Hindlimb muscle (tissue), 1 donor: ENCODE results near the gene GRIN2A. TPM values are rescaled to one million over a fixed set of nuclear protein-coding genes. Genes with fewer than 3 reads are reported as not detected.

Experiments
- DNase-seq: peaks from one replicate; pipeline ENCODE4 v3.0.0-alpha.2; 2013
- polyA plus RNA-seq: library from polyadenylated mRNA; unstranded; fragments of 120-200 nt; gene quantifications from one replicate; pipeline ENCODE4 v1.2.1, GENCODE V29; 2013; ENCODE audit not compliant: insufficient read length

The GRIN2A gene
- polyA plus RNA-seq, 1 donor: 0.25 TPM

GRCh38 chr16:10128397-10129258, 53.6 kb downstream of the GRIN2A start:
- DNase-seq: no peak

DNA sequence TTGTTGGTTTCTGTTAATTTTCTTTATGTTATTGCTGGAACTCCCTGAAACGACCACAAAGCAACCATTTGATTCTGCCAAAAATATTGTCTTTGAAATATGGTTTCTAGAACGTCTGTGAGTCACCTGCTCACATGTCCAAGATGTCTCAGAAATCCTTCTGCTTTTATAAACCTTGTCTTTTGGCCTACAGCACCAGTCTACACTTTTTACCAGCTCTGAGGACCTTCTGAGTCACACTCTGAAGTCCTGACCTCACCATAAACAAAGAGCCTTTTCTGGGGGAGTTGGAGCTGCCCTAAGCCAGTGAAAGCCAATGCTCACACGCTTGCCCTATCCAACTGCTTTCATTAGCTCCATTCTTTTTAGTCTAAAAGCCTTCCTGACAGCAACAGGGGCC, 55.5 kb downstream of the GRIN2A start:
- DNase-seq: no peak

GRCh38 chr16:10123141-10123540, 59.1 kb downstream of the GRIN2A start:
- no peak for DNase-seq

DNA sequence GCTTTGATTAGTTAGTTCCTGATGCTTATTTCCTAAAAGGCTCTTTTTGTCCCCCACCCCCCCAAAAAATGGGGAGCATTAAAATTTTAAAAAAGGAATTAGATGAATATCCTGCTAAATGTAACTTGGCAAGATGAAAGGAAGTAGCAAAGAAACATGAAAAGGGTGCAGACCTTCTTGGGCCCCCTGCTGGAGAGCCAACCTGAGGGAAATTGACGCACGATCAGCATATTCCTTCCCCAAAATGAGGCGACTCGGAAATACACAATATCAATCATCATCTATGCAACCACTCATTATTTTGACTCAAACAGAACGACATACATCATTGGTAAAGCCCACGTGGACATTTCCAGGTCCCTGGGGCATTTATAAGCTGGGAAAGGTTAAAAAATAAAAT, 59.7 kb downstream of the GRIN2A start:
- DNase-seq: no peak

GRCh38 chr16:10121897-10122425, 60.3 kb downstream of the GRIN2A start:
- DNase-seq: no peak

GRCh38 chr16:10121491-10121890, 60.7 kb downstream of the GRIN2A start:
- no peak for DNase-seq

GRCh38 chr16:10120953-10121352, 61.3 kb downstream of the GRIN2A start:
- DNase-seq: no peak

GRCh38 chr16:10114409-10114808, 67.8 kb downstream of the GRIN2A start:
- DNase-seq: no peak

DNA sequence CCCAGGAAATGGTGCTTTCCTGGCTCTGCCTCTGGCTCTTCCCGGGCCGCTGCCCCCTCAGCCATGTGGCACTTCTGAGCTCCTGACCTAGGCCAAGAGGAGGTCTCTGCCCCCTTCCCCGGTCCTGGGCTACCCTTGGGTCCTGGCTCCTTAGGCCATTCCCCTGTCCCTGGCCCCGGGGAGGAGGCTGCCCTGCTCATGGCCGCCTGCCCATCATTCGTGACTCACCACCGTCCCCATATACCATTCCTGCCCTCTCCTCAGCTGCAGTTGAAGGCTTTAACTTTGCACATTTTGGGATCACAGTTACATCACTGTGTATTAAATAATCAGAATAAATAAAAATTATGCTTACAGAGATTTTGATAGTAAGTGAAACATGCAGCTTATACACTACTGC, 69.0 kb downstream of the GRIN2A start:
- no peak for DNase-seq

GRCh38 chr16:10112021-10112420, 70.2 kb downstream of the GRIN2A start:
- no peak for DNase-seq

DNA sequence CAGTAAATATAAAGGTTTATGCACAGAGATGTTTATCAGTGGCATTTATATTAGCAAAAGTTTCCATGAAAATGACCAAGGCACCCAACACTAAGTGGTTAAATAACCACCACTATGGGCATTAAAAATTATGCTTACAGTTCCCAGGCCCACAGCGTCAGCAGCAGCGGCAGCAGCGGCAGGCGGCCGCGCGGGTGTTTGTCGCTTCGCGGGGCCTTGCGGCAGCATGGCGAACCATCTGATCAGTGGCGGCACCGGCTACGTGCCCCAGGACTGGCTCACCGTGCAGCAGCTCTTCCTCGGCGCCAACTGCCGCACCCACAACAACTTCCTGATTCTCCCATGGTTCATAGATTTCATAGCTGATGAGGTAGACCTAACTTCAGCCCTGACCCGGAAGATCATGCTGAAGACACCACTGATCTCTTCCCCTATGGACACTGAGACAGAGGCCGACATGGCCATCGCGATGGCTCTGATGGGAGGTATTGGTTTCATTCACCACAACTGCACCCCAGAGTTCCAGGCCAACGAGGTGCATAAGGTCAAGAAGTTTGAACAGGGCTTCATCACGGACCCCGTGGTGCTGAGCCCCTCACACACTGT, 71.0 kb downstream of the GRIN2A start:
- no peak for DNase-seq

DNA sequence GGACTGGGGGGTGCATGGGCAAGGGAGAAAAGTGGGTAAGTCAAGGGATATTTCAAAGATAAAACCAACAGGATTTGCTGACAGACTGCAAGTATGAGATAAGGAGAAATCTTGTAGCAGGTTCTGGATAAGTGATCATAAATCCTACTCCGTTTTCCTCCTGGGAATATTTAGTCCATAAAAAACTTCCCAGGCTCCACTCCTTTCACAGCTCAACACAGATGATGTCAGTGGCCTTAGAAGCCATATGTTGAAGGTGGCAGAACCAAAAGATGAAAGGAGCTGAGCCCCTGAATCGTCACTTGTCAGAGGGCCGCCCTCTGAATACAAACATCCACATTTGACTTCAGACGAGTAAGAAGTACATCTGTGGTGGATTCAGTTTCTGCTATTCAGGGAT, 71.7 kb downstream of the GRIN2A start:
- no peak for DNase-seq

DNA sequence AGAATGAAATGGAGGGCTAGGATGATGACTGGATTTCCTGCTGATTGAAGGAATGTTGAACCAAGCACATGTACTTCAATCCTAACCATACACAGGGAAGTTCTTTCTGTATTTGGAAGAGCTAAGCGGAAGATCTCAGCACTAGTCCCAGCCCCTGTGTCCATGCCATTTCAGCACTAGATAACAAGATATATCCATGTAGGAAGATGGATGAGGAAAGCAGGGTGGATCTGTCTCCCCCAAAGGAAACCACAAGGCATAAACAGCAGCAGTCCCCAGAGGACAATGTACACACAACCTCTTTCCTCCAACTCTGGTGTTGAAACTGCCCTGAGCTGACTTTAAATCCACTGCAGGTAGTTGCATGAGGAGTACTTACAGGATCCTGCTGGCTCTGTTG, 75.1 kb downstream of the GRIN2A start:
- DNase-seq: no peak

GRCh38 chr16:10103700-10104099, 78.5 kb downstream of the GRIN2A start:
- DNase-seq: no peak

DNA sequence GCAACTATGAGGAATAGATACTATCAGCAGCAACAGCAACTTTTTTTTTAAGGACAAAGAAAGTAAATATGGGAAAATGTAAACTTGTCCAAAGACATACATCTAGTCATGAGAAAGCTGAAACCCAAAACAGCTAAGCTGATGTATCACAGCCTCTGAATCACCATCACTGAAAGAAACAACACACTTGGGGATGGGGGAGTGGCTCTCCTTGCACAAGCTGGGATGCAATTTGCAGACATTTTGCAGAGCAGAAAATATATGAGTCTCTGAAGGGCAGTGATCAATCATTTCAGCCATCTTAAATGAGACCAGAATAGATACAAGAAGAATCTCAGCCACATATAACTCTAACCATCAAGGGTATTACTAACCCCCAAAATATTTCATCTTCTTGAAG, 79.1 kb downstream of the GRIN2A start:
- no peak for DNase-seq

GRCh38 chr16:10100829-10101228, 81.4 kb downstream of the GRIN2A start:
- DNase-seq: no peak

DNA sequence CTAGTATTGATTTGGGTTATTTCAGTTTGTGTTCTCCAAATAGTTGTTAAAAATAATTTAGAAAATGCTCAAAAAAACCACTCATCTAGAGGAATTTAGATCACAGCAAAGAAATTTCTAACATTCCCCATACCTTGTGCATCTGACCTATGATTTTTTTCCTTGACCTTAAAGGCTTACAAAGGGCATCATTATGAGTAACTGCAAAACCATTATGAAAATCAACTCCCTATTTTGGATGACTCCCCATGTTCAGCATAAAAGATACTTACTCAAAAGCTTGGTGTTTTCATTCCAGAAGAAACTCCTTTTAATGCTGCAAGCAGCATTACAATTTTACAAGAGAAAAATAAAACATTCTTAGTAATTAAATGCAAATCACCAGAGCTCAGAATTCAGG, 83.2 kb downstream of the GRIN2A start:
- no peak for DNase-seq

DNA sequence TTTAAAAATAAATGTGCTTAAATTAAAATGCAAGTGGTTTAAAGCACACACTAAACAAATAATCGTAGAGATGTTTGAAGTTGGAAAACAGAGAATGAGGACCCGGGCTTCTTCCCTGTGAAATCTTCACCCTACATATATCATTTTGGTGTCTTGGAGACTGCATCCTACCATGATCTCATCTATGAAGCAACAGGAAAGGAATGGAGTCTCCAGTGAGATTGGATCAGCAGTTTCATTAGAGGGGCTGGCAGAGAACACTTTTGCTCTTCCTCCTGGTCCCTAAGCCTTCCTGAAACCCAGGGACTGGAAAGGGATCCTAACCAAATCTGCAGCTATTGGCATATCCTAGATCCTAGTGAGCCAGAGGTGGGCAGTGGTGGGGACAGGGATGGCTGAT, 85.0 kb downstream of the GRIN2A start:
- no peak for DNase-seq

GRCh38 chr16:10093576-10093975, 88.7 kb downstream of the GRIN2A start:
- DNase-seq: no peak

- no peak for DNase-seq
Observed at GRCh38 chr16:10090816-10091215, 91.4 kb downstream of the GRIN2A start.

DNA sequence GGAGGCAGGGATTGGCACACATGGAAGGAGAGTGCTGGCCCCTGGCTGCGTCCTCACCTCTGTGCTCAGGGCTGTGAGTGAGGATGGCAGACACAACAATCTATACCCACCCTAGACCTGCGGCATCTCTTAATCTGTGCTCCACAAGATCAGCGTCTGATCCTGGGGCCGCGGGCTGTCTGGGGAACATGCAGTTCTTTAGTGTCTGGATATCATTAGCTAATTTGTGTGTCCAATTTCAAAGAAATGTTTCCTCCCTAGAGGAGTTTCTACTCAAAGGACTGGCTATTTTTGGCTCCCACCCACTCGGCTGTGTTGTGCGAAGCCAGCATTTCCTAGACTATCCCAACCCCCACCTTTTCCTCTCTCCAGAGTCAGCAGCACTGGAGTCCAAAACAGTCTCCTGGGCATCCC, 93.8 kb downstream of the GRIN2A start:
- DNase-seq: no peak

- no peak for DNase-seq
Observed at GRCh38 chr16:10087151-10087550, 95.1 kb downstream of the GRIN2A start.

- no peak for DNase-seq
Observed at GRCh38 chr16:10086620-10087019, 95.6 kb downstream of the GRIN2A start.
